Tibial artery (tissue), 4 donors: ENCODE measurements around the gene ATP2C1.

ENCODE experiments used
- DNase-seq, 2 donors: peaks; one replicate each; pipeline ENCODE4 v3.0.0-alpha.2; 2019
- H3K27ac ChIP-seq, 2 donors: fragments of 200-600 bp; sonication (generic) in 1 of 2; 1 replicate in 1 of 2; 2 replicates in 1 of 2; pipeline ENCODE4 v1.5.1; 2018 to 2019; ENCODE audit warnings: mild to moderate bottlenecking in 1 of 2
- H3K27me3 ChIP-seq, 2 donors: fragments of 200-600 bp; sonication (generic) in 1 of 2; one replicate each; pipeline versions ENCODE4 v1.5.1 to v1.6.0; 2016 to 2019
- H3K36me3 ChIP-seq, 3 donors: fragments of 200-600 bp; sonication (generic) in 2 of 3; one replicate each; pipeline ENCODE4 v1.5.1; 2016 to 2019; ENCODE audit warnings: mild to moderate bottlenecking in 2 of 3
- H3K4me1 ChIP-seq, 4 donors: fragments of 200-600 bp; sonication (generic) in 2 of 4; 1 replicate in 3 of 4; 2 replicates in 1 of 4; pipeline ENCODE4 v1.5.1; 2016 to 2019
- H3K4me3 ChIP-seq, 2 donors: fragments of 200-600 bp; sonication (generic) in 1 of 2; 1 replicate in 1 of 2; 2 replicates in 1 of 2; pipeline ENCODE4 v1.5.1; 2018 to 2019; ENCODE audit warnings: mild to moderate bottlenecking in 2 of 2
- H3K9me3 ChIP-seq, 3 donors: fragments of 200-600 bp; sonication (generic) in 1 of 3; one replicate each; pipeline ENCODE4 v1.5.1; 2016 to 2019
- intact Hi-C: fragments of 100-400 bp; cut with DNase I; formaldehyde crosslinking; loops from one replicate; pipeline ENCODE4 v1.15.0; 2023; ENCODE audit warnings: low total_unique reads
- TF ChIP-seq, protein P1 (sequence below), 2 experiments: fragments of 200-600 bp in 1 of 2; fragments of 450-650 bp in 1 of 2; IDR thresholded peaks; one replicate each; pipeline ENCODE4 v1.5.1; 2017 to 2019; ENCODE audit warnings: antibody characterized with exemption in 2 of 2, mild to moderate bottlenecking in 1 of 2, moderate library complexity in 1 of 2

ATP2C1 gene

DNA sequence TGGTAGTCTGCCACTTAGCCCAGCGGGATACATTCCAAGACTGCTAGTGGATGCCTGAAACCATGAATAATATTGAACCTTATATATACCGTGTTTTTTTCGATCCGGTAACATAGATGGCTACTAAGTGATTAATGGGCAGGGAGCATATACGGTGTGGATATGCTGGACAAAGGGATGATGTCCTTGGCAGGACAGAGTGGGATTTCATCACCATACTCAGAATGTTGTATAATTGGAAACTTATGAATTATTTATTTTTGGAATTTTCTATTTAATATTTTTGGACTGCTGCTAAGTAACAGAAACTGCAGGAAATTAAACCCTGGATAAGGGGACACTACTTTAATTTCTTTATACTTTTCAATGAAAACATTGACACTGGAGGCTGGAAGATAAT, 79.5 kb downstream of the ATP2C1 start:
- intact Hi-C loops, result no loop called here
- Histone ChIP-seq H3K4me3 (no peak overlapping the region), H3K4me1 (no peaks in the 10 kb centered on the region), H3K27ac (no peak overlapping the region), H3K9me3 (no peaks in the 10 kb centered on the region), H3K27me3 (no peaks in the 10 kb centered on the region), H3K36me3 (peaks cover 42 to 51% (median 43%) of the 10 kb centered on the region in 3 donors)
- DNase-seq, result no peak
- TF ChIP-seq, protein P1, sequence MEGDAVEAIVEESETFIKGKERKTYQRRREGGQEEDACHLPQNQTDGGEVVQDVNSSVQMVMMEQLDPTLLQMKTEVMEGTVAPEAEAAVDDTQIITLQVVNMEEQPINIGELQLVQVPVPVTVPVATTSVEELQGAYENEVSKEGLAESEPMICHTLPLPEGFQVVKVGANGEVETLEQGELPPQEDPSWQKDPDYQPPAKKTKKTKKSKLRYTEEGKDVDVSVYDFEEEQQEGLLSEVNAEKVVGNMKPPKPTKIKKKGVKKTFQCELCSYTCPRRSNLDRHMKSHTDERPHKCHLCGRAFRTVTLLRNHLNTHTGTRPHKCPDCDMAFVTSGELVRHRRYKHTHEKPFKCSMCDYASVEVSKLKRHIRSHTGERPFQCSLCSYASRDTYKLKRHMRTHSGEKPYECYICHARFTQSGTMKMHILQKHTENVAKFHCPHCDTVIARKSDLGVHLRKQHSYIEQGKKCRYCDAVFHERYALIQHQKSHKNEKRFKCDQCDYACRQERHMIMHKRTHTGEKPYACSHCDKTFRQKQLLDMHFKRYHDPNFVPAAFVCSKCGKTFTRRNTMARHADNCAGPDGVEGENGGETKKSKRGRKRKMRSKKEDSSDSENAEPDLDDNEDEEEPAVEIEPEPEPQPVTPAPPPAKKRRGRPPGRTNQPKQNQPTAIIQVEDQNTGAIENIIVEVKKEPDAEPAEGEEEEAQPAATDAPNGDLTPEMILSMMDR (IDR thresholded peaks at IDR 0.05), result no peak

DNA sequence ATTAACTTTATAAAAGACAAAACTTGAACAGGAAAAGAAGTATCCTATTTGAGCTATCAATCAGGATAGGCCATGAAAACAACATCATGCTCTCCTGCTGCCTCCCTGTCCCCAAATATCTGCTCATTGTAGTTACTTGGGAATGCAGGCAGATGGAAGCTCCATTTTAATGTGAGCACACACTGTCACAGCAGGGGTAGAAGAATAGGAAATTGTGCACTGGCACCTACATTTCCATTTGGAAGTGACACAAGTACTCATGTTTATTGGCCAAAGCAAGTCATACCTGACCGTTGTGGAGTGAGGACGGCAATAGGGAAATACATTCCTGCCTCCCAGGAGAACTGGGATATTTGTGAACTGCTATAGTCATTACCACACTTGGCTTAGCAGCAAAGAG, 80.3 kb downstream of the ATP2C1 start:
- Histone ChIP-seq H3K36me3 (peaks cover 38 to 49% (median 39%) of the 10 kb centered on the region in 3 donors), H3K27me3 (no peaks in the 10 kb centered on the region), H3K9me3 (no peaks in the 10 kb centered on the region), H3K27ac (no peak overlapping the region), H3K4me3 (no peak overlapping the region), H3K4me1 (no peaks in the 10 kb centered on the region)
- intact Hi-C loops, result no loop called here
- DNase-seq, result no peak
- TF ChIP-seq, protein P1 (IDR thresholded peaks at IDR 0.05), result no peak

DNA sequence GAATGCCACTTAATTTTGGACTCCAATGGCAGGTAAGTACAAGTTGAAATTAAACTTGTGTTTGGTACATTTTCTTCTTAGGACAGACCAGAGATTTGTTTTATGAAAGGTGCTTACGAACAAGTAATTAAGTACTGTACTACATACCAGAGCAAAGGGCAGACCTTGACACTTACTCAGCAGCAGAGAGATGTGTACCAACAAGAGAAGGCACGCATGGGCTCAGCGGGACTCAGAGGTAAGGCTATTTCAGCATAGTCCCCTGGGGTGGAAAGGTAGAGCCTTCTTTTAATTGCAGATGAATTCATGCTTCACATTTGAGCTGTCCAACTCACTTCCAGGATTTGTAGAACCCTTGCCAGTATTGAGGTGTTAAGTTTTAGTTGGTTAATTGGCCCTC, 81.4 kb downstream of the ATP2C1 start:
- H3K9me3 ChIP-seq, result no peaks in the 10 kb centered on the region
- TF ChIP-seq, protein P1 (IDR thresholded peaks at IDR 0.05), result no peak
- H3K4me1 ChIP-seq, result no peaks in the 10 kb centered on the region
- no peak overlapping the region for H3K4me3 ChIP-seq
- DNase-seq, result no peak
- H3K27ac ChIP-seq, result no peak overlapping the region
- H3K27me3 ChIP-seq, result no peaks in the 10 kb centered on the region
- H3K36me3 ChIP-seq, result peaks cover 29 to 42% (median 35%) of the 10 kb centered on the region in 3 donors
- intact Hi-C loops, result no loop called here

DNA sequence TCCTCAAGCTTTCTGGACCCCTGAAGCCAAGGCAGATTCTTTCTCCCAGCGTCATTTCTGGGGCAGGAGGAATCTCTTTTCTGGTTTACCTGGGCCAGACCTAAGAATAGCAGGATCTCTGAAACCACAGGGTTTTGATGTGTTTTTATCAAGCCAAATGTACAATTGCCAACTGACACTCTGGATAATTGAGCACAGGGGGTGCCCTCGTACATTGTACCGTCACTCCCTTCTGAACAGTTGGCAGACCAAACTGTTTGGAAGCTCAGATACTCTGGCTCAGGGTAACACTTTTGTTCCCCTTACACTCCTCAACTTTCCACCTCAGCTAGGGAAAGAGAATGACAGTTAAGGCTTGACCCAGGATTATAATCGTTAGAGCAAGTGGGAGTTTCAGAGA, 82.8 kb downstream of the ATP2C1 start:
- Histone ChIP-seq H3K4me1 (no peaks in the 10 kb centered on the region), H3K9me3 (no peaks in the 10 kb centered on the region), H3K27ac (no peak overlapping the region), H3K36me3 (peaks cover 16 to 48% (median 29%) of the 10 kb centered on the region in 3 donors), H3K4me3 (no peak overlapping the region), H3K27me3 (no peaks in the 10 kb centered on the region)
- no peak for DNase-seq
- intact Hi-C loops, result no loop called here
- TF ChIP-seq, protein P1 (IDR thresholded peaks at IDR 0.05), result no peak

DNA sequence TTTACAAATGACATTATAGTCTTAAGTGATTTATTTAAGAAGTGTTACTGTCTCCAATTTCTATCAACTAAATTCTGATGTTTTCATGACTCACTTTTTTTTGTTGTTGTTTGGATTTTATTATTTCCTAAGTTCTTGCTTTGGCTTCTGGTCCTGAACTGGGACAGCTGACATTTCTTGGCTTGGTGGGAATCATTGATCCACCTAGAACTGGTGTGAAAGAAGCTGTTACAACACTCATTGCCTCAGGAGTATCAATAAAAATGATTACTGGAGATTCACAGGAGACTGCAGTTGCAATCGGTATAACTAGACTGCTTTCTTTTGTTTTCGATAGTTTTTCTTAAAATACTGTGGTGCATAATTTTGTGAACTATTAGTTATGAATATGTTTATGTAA, 85.2 kb downstream of the ATP2C1 start:
- no peak for DNase-seq
- H3K4me1 ChIP-seq, result no peaks in the 10 kb centered on the region
- no peaks in the 10 kb centered on the region for H3K27me3 ChIP-seq
- H3K36me3 ChIP-seq, result peaks cover 20 to 43% (median 24%) of the 10 kb centered on the region in 3 donors
- H3K27ac ChIP-seq, result no peak overlapping the region
- intact Hi-C loops, result no loop called here
- no peak overlapping the region for H3K4me3 ChIP-seq
- TF ChIP-seq, protein P1 (IDR thresholded peaks at IDR 0.05), result no peak
- no peaks in the 10 kb centered on the region for H3K9me3 ChIP-seq

DNA sequence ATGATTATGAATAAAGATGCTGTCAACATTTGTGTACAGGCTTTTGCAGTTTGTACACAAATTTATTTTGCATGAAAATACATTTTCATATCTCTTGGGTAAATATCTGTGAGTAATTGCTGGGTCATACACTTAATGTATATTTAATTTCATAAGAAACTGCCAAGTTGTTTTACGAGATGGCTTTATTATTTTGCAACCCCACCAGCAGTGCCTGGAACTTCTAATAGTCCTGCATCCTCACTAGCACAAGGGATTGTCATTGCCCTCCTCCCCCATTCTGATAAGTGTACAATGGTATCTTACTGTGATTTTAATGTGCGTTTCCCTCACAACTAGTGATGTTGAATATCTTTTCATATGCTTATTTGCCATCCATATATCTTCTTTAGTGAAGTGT, 87.6 kb downstream of the ATP2C1 start:
- H3K36me3 ChIP-seq, result peaks cover 15 to 24% (median 15%) of the 10 kb centered on the region in 3 donors

More for the DNA sequence above, 87.6 kb downstream of the ATP2C1 start:
- no peak overlapping the region for H3K27ac ChIP-seq
- H3K9me3 ChIP-seq, result no peaks in the 10 kb centered on the region
- no peaks in the 10 kb centered on the region for H3K4me1 ChIP-seq
- DNase-seq, result no peak
- TF ChIP-seq, protein P1 (IDR thresholded peaks at IDR 0.05), result no peak
- intact Hi-C loops, result no loop called here
- H3K4me3 ChIP-seq, result no peak overlapping the region
- H3K27me3 ChIP-seq, result no peaks in the 10 kb centered on the region
